ENCODE data around the gene PLPPR1. TPM values are rescaled to one million over a fixed set of nuclear protein-coding genes. Genes with fewer than 3 reads are reported as not detected.
A peak's percentile ranks its signal among the peaks of the same experiment; 100 is the strongest.

The PLPPR1 gene
- total RNA-seq, 1 experiment from 2014 or later, result 2.4 TPM

- Mint-ChIP-seq H3K4me3 (no peak overlapping the region), H3K27ac (0 out of 7 replicates have a peak overlapping the region, but pooled peaks of 1 of the 3 experiments have one; percentile 41), H3K27me3 (ENCODE audit: low read depth) (no peaks in the 10 kb centered on the region), H3K4me1 (peaks cover 27 to 32% of the 10 kb centered on the region in 2 experiments), H3K36me3 (ENCODE audit: insufficient read depth in 1 of 3, low read depth in 3 of 3) (peaks cover 0 to 5% (median 0%) of the 10 kb centered on the region in 3 experiments; a peak in 1 of 7 replicates), H3K9me3 (no peaks in the 10 kb centered on the region)
- Histone ChIP-seq H3K9ac (ENCODE audit: extremely low read depth, insufficient read length, low read length) (no peak overlapping the region), H3K4ac (ENCODE audit: low read depth, low read length) (no peak overlapping the region), H3K9me3 (ENCODE audit: control insufficient read depth, low read depth, low read length) (no peaks in the 10 kb centered on the region), H3K23ac (ENCODE audit: insufficient read length, low read depth, low read length) (no peak overlapping the region), H3K4me1 (ENCODE audit: insufficient read depth, low read length) (no peaks in the 10 kb centered on the region), H2AK5ac (ENCODE audit: insufficient read length, low read length) (no peak overlapping the region), H3T11ph (ENCODE audit: low read length) (no peak overlapping the region), H3K18ac (ENCODE audit: insufficient read length, low read depth, low read length) (no peak overlapping the region), H4K91ac (ENCODE audit: insufficient read length, low read depth, low read length) (no peak overlapping the region), H3K79me1 (ENCODE audit: insufficient read depth, low read depth, low read length, poor library complexity, severe bottlenecking) (no peaks in the 10 kb centered on the region), H3K56ac (ENCODE audit: insufficient read length, low read depth, low read length) (no peak overlapping the region), H3K4me2 (ENCODE audit: insufficient read depth, insufficient read length, low read length) (no peak overlapping the region), H4K8ac (replicated peaks; ENCODE audit: insufficient read length, low read depth, low read length) (no peak overlapping the region), H2BK120ac (ENCODE audit: low read depth, low read length, poor library complexity, severe bottlenecking) (no peak overlapping the region), H3K79me2 (ENCODE audit: insufficient read depth, low read length) (no peaks in the 10 kb centered on the region), H2BK20ac (ENCODE audit: low read depth, low read length, poor library complexity, severe bottlenecking) (no peak overlapping the region), H4K5ac (ENCODE audit: insufficient read length, low read depth, low read length) (no peak overlapping the region), H3K14ac (ENCODE audit: insufficient read depth, low read length) (no peak overlapping the region), H2AFZ (ENCODE audit: low read length) (no peak overlapping the region), H3K27ac (ENCODE audit: insufficient read length, low read depth, low read length) (no peak overlapping the region), H4K20me1 (ENCODE audit: control insufficient read depth, insufficient read depth, insufficient read length) (no peaks in the 10 kb centered on the region), H3K23me2 (ENCODE audit: insufficient read length, low read depth, low read length, poor library complexity, severe bottlenecking) (no peaks in the 10 kb centered on the region), H2BK15ac (ENCODE audit: low read depth, low read length) (no peak overlapping the region), H2BK5ac (ENCODE audit: insufficient read length, low read length) (no peak overlapping the region), H3K27me3 (ENCODE audit: insufficient read depth, low read length) (no peaks in the 10 kb centered on the region), H2BK12ac (ENCODE audit: insufficient read length, low read depth, low read length) (no peak overlapping the region)
- no CpG with 5 or more reads among the region's 1 CpG for WGBS (ENCODE audit: extremely low coverage, insufficient read length, low lambda C conversion rate)
- no peak for DNase-seq
- no peak for TF ChIP-seq CTCF (conservative IDR thresholded peaks at IDR 0.05)
These were observed 133.7 kb downstream of the PLPPR1 start for GRCh38 chr9:101162231-101162630.
